ENCODE data around the gene NDUFV1. TPM values are rescaled to one million over a fixed set of nuclear protein-coding genes. Genes with fewer than 3 reads are reported as not detected.
"Not testable (repeated sequence)": the region's sequence is repeated elsewhere in the genome, so short reads cannot be mapped to it uniquely, and the experiment has no call there.

Gene NDUFV1
- total RNA-seq, 1 experiment from 2014 or later, result 128 TPM

GRCh38 chr11:67585911-67586310, 20.8 kb upstream of the NDUFV1 start:
- DNase-seq (ENCODE audit: low spot score), result no peak

DNA sequence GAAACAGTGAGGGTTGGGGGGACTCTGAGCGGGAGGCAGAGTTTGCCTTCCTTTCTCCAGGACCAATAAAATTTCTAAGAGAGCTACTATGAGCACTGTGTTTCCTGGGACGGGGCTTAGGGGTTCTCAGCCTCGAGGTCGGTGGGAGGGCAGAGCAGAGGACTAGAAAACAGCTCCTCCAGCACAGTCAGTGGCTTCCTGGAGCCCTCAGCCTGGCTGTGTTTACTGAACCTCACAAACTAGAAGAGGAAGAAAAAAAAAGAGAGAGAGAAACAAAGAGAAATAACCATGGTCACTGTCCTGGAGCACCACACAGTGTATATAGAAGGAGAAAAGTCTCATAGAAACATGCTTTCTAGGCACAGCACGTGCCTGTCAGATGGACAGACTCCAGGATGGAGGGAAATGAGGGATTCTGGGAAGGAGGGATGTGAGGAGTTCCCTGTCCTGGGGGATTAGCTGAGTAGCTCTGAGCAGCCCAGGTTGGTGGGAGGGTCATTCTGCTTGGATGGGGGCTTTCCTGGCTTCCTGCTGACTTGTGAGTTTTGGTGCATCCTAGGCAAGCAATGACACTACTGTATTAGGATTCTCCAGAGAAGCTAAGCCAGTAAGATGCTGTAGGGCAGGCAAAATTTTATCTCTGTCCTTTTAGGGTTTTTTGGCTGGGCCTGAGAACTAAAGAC, 20.0 kb upstream of the NDUFV1 start:
- DNase-seq (ENCODE audit: low spot score), result no peak

DNA sequence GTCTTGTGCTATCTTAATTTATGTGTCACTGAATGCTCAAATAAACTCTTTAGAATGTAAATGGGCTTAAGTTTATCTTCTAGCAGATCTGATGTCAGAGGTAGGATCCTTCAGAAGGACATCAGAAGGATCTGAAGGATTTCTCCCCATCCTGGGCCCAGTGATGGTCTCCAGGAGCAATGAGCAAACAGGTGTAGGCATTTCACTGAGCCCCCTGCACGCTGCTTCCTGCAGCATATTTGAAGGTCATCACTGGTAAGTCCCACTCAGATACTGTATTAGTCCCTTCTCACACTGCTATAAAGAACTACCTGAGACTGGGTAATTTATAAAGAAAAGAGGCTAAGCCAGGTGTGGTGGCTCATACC, 18.6 kb upstream of the NDUFV1 start:
- no peak for DNase-seq (ENCODE audit: low spot score)

DNA sequence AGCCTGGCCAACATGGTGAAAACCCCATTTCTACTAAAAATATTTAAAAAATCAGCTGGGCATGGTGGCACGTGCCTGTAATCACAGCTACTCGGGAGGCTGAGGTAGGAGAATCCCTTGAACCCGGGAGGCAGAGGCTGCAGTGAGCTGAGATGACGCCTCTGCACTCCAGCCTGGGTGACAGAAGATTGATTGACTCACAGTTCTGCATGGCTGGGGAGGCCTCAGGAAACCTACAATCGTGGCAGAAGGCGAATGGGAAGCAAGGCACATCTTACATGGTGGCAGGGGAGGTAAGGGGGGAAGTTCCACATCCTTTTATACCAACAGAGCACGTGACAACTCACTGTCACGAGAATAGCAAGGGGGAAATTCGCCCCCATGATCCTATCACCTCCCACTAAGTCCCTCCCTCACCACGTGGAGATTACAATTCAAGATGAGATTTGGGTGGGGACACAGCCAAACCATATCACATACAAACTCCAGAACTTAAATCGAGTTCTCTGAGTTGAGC, 17.8 kb upstream of the NDUFV1 start:
- not testable (repeated sequence) for DNase-seq (ENCODE audit: low spot score)

DNA sequence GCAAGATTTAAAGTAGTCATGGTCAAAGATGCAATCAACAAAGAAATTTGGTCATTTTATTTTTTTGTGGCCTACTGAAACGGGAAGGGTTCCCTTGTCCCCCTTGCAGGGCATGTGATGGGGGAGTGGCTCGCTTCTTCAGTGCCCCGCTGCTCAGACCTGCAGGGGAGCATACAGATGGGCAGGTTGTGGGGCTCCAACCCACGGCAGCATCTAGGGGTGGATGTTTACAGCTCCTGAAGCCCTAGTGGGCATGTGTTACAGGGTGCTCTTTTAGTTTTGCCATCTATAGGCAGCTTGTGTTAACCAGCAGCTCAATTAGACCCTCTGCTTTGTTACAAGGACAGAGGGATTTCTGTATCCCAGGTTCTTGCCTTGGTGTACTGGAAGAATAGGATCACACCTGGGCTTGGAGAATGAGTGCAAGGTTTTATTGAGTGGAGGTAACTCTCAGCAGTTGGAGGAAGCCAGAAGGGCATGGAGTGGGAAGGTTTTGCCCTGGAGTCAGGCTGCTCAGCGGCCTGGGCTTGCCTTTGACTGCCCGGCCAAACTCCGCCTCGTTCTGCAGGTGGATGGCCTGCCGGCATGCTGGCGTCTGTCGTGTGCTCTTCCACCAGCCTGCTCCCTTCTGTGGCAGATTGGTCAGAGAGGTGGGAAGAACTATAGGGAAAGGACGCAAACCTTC, 13.7 kb upstream of the NDUFV1 start:
- DNase-seq (ENCODE audit: low spot score), result no peak

GRCh38 chr11:67593565-67593905, 13.2 kb upstream of the NDUFV1 start:
- no peak for DNase-seq (ENCODE audit: low spot score)

GRCh38 chr11:67594480-67594879, 12.3 kb upstream of the NDUFV1 start:
- no peak for DNase-seq (ENCODE audit: low spot score)

- DNase-seq (ENCODE audit: low spot score), result no peak
These were observed 9.9 kb upstream of the NDUFV1 start for GRCh38 chr11:67596753-67597300.

DNA sequence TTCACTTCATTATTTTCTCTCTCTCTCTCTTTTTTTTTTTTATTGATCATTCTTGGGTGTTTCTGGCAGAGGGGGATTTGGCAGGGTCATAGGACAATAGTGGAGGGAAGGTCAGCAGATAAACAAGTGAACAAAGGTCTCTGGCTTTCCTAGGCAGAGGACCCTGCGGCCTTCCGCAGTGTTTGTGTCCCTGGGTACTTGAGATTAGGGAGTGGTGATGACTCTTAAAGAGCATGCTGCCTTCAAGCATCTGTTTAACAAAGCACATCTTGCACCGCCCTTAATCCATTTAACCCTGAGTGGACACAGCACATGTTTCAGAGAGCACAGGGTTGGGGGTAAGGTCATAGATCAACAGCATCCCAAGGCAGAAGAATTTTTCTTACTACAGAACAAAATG, 9.3 kb upstream of the NDUFV1 start:
- DNase-seq (ENCODE audit: low spot score), result not testable (repeated sequence)

DNA sequence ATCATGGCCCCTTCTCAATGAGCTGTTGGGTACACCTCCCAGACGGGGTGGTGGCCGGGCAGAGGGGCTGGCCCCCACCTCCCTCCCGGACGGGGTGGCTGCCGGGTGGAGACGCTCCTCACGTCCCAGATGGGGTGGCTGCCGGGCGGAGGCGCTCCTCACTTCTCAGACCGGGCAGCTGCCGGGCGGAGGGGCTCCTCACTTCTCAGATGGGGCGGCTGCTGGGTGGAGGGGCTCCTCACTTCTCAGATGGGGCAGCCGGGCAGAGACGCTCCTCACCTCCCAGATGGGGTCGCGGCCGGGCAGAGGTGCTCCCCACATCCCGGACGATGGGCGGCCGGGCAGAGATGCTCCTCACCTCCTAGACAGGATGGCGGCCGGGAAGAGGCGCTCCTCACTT, 8.8 kb upstream of the NDUFV1 start:
- not testable (repeated sequence) for DNase-seq (ENCODE audit: low spot score)

DNA sequence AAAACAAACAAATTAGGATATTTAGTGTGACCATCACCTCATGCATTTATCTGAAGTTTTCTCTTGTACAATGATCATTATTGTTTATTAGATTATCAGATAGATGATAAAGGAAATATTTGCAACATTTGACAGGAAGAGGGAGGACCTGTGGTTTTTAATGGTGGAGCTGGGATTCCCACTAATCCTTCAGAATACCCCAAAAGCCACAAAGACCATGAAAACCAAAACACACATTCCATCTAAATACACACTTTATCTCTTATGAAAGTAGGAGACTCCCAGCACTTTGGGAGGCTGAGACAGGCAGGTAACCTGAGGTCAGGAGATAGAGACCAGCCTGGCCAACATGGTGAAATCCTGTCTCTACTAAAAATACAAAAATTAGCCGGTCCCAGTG, 7.6 kb upstream of the NDUFV1 start:
- DNase-seq (ENCODE audit: low spot score), result no peak

DNA sequence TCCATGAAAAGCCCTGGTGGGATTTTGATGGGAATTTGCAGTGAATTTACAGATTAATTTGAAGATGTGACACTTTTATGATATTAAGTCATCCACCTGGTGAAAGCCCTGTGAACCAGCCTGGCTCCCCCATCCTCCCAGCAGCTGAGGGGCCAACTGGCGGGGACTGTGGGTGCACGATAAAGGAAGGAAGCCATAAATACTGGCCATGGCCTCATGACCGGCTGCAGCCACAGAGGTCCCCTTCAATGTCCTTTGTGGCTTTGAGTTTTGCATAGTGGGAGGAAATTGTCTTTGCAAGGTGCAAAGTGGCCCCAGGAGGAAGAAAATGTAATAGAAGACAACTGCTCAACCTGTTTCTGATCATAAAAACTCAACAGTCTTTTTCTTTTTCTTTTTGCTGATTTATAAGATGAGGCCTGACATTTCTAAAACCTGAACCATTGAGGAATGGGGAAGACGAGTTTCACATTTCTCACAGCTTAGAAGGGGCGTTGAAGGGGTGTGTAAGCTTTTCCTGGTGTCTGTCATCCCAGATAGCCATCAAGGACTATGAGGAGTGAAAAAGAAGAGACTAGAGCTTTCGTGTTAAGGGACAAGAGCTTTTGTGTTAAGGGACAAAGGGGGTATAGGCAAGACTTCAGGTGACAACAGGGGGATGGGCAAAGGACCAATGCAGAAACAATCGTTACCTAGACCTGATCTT, 6.3 kb upstream of the NDUFV1 start:
- no peak for DNase-seq (ENCODE audit: low spot score)

GRCh38 chr11:67601098-67601497, 5.6 kb upstream of the NDUFV1 start:
- DNase-seq (ENCODE audit: low spot score), result no peak

- DNase-seq (ENCODE audit: low spot score), result not testable (repeated sequence)
These were observed 2.6 kb upstream of the NDUFV1 start for GRCh38 chr11:67604119-67604518.

DNA sequence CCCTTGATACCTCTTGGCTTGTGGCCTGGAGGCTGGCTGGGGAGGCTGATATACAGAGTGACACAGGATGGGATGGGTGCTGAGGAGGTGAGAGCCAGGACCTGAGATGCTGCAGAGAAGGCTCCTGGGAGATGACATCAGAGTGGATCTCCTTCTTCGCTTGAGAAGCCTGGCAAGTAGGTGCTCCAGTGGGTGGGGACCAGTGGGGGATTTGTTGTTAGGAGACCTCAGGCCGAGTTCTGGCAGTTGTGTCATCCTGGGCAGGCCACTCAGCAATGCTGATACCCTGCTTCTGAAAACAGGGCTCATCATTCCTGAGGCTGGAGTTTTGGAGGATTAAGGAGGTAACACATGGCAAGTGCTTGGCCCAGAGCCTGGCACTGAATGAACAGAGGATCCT, 1.9 kb upstream of the NDUFV1 start:
- DNase-seq (ENCODE audit: low spot score), result no peak

DNA sequence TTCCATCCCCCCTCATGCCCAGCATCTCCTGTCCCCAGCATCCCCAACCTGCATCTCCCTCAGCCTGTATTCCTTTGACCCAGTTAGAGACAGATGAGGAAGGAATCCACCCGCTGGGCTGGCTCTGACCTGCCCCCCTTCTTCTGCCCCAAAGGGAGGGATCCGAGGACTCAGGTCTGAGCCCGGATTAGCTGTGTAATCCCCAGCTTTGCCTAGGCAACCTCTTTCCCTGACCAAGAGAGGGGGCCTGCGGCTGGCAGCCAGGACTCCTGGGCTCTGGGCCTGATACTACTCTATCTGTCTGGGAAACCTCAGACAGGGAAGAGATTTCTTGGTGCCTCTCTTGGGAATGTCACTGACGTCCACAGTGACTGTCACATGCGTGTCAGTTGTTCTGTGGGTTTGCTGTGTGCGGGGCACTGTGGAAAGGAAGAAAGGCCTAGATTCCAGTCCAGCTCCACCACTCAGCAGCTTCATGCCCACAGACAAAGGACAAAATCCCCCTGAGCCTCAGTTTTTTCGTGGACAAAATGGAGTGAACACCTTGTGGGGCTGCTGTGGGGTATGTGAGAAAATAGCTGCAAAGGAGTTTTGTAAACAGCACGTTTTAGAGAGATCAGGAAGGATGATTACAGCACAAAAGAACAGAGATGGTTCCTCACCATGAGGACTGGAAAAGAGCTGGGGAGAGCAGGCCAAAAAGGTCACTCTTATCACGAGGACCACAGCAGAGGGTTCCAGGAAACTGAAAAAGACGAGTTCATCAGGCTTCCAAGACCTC, 1.3 kb upstream of the NDUFV1 start:
- no peak for DNase-seq (ENCODE audit: low spot score)

DNA sequence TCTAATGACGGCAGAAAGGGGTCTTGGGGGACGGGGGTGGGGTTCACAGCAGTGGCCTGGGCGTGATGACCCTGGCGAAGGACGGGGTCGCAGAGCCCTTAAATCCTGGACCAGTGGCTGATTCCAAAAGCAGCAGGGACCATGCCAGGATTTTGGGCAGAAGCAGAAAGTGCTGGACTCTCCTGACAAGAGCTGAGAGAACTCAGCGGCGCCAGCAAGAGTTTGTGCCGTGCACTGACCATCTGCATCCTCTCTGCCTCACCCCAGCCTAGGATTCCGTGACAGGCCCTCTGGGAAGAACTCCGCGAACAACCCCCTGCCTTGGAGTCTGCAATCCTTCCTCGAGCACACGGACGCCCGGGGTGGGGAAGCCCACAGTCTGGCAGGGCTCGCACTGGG, 644 bp upstream of the NDUFV1 start:
- no peak for DNase-seq (ENCODE audit: low spot score)

DNA sequence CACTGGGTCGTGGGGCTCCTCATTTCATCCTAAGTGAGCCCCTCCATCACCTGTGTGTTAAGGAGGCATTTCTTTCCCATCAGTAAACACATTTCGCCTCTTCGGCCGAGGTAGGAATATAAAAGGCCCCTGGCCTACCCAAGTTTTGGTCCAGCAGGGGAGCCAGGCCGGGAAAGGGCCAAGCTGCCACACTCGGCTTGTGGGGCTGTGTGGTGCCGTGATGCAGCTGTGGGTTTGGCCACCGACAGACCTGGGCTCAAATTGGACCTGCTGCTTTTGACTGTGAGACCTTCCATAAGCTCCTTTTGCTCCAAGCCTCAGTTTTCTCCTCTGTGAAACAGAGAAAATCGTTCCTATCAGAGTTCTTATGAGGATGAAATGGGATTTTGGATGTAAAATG, 771 bp downstream of the NDUFV1 start:
- DNase-seq (ENCODE audit: low spot score), result no peak

- DNase-seq (ENCODE audit: low spot score), result no peak
These were observed 1.8 kb downstream of the NDUFV1 start for GRCh38 chr11:67608486-67608885.

DNA sequence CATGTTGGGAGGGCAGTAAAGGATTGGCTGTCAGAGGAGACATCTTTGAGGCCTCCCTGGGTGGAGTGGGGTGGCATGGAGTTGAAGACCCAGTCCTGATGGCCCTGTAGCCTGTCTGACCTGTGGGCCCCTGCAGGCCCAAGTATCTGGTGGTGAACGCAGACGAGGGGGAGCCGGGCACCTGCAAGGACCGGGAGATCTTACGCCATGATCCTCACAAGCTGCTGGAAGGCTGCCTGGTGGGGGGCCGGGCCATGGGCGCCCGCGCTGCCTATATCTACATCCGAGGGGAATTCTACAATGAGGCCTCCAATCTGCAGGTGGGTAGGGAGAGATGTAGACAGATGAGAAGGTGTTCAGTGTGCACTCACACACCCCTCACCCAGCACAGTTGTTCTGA, 2.6 kb downstream of the NDUFV1 start:
- no peak for DNase-seq (ENCODE audit: low spot score)

DNA sequence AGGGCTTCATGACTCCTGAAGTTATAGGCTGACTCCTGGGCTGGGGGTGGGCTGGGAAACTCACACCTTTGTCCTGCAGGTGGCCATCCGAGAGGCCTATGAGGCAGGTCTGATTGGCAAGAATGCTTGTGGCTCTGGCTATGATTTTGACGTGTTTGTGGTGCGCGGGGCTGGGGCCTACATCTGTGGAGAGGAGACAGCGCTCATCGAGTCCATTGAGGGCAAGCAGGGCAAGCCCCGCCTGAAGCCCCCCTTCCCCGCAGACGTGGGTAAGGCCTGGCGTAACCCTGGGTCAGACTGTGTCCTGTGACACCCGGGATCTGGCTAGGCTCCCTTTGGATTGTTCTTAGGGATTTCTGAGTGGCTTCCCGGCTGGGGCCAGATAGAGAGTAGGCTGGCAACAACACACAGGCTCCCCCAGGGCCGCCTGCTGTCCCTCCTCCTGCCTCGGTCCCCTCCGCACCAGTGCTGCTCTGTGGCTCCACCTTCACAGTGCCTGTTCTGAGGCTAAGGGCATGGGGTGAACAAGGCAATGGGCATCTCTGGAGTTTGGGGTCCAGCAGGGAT, 3.6 kb downstream of the NDUFV1 start:
- no peak for DNase-seq (ENCODE audit: low spot score)

GRCh38 chr11:67611165-67611564, 4.4 kb downstream of the NDUFV1 start:
- DNase-seq (ENCODE audit: low spot score), result no peak
